H9 (cell line): ENCODE data around the gene CCN5. TPM values are rescaled to one million over a fixed set of nuclear protein-coding genes. Genes with fewer than 3 reads are reported as not detected.

Experiments
- DNase-seq: peaks from one replicate; pipeline ENCODE4 v3.0.0-alpha.2; 2017
- H2AFZ ChIP-seq: one replicate; pipeline ENCODE4 v1.6.1; 2013; ENCODE audit warnings: mild to moderate bottlenecking, low read length, control low read depth, moderate library complexity
- H2AK5ac ChIP-seq: 2 replicates; pipeline ENCODE4 v1.6.1; 2013; ENCODE audit warnings: low read length, control low read depth, mixed read lengths; ENCODE audit not compliant: insufficient read length
- H2BK120ac ChIP-seq: one replicate; pipeline ENCODE4 v1.6.1; 2013; ENCODE audit warnings: low read depth, mild to moderate bottlenecking, low read length, control low read depth, inconsistent platforms; ENCODE audit not compliant: poor library complexity, severe bottlenecking
- H2BK12ac ChIP-seq: 2 replicates; pipeline ENCODE4 v1.6.1; 2013; ENCODE audit warnings: low read length, control low read depth, mixed read lengths, low read depth; ENCODE audit not compliant: insufficient read length
- H2BK15ac ChIP-seq: 2 replicates; pipeline ENCODE4 v1.6.1; 2013; ENCODE audit warnings: low read depth, low read length, control low read depth
- H2BK20ac ChIP-seq: one replicate; pipeline ENCODE4 v1.6.1; 2013; ENCODE audit warnings: low read depth, mild to moderate bottlenecking, low read length, control low read depth, inconsistent platforms; ENCODE audit not compliant: poor library complexity, severe bottlenecking
- H2BK5ac ChIP-seq: 2 replicates; pipeline ENCODE4 v1.6.1; 2013; ENCODE audit warnings: low read length, control low read depth, mixed read lengths; ENCODE audit not compliant: insufficient read length
- H3K14ac ChIP-seq: 2 replicates; pipeline ENCODE4 v1.6.1; 2013; ENCODE audit warnings: low read length, control low read depth; ENCODE audit not compliant: insufficient read depth
- H3K18ac ChIP-seq: 2 replicates; pipeline ENCODE4 v1.6.1; 2013; ENCODE audit warnings: low read depth, mild to moderate bottlenecking, mixed read lengths, low read length, control low read depth; ENCODE audit not compliant: insufficient read length
- H3K23ac ChIP-seq: 2 replicates; pipeline ENCODE4 v1.6.1; 2013; ENCODE audit warnings: low read length, control low read depth, mixed read lengths, low read depth; ENCODE audit not compliant: insufficient read length
- H3K23me2 ChIP-seq: 2 replicates; pipeline ENCODE4 v1.6.1; 2013; ENCODE audit warnings: low read depth, mild to moderate bottlenecking, mixed read lengths, low read length, control low read depth; ENCODE audit not compliant: insufficient read length, poor library complexity, severe bottlenecking
- H3K27ac ChIP-seq: 2 replicates; pipeline ENCODE4 v1.5.1; 2013; ENCODE audit warnings: low read length, control low read depth, mixed read lengths, low read depth; ENCODE audit not compliant: insufficient read length
- H3K27me3 ChIP-seq: 2 replicates; pipeline ENCODE4 v1.6.1; 2013; ENCODE audit warnings: low read length, control low read depth, inconsistent platforms; ENCODE audit not compliant: insufficient read depth
- H3K4ac ChIP-seq: 2 replicates; pipeline ENCODE4 v1.6.1; 2013; ENCODE audit warnings: low read depth, mild to moderate bottlenecking, control low read depth, inconsistent platforms, low read length, moderate library complexity
- H3K4me1 ChIP-seq: 2 replicates; pipeline ENCODE4 v1.6.1; 2013; ENCODE audit warnings: low read length, control low read depth, inconsistent platforms; ENCODE audit not compliant: insufficient read depth
- H3K4me2 ChIP-seq: 2 replicates; pipeline ENCODE4 v1.6.1; 2013; ENCODE audit warnings: low read length, control low read depth, mixed read lengths; ENCODE audit not compliant: insufficient read length, insufficient read depth
- H3K56ac ChIP-seq: 2 replicates; pipeline ENCODE4 v1.6.1; 2013; ENCODE audit warnings: low read depth, mild to moderate bottlenecking, mixed read lengths, low read length, control low read depth; ENCODE audit not compliant: insufficient read length
- H3K79me1 ChIP-seq: 2 replicates; pipeline ENCODE4 v1.6.1; 2013; ENCODE audit warnings: low read depth, mild to moderate bottlenecking, moderate library complexity, low read length, control low read depth, inconsistent platforms; ENCODE audit not compliant: insufficient read depth, poor library complexity, severe bottlenecking
- H3K79me2 ChIP-seq: 2 replicates; pipeline ENCODE4 v1.6.1; 2013; ENCODE audit warnings: low read length, control low read depth, inconsistent platforms; ENCODE audit not compliant: insufficient read depth
- H3K9ac ChIP-seq: 2 replicates; pipeline ENCODE4 v1.6.1; 2013; ENCODE audit warnings: low read length, control low read depth, mixed read lengths; ENCODE audit not compliant: insufficient read length; ENCODE audit errors: extremely low read depth
- H3K9me3 ChIP-seq: one replicate; pipeline ENCODE4 v1.6.1; 2013; ENCODE audit warnings: low read depth, low read length, inconsistent platforms; ENCODE audit not compliant: control insufficient read depth
- H3T11ph ChIP-seq: one replicate; pipeline ENCODE4 v1.6.1; 2013; ENCODE audit warnings: mild to moderate bottlenecking, low read length, control low read depth, inconsistent platforms
- H4K20me1 ChIP-seq: one replicate; pipeline ENCODE4 v1.6.1; 2013; ENCODE audit not compliant: control insufficient read depth, insufficient read length, insufficient read depth
- H4K5ac ChIP-seq: 2 replicates; pipeline ENCODE4 v1.6.1; 2013; ENCODE audit warnings: low read depth, mild to moderate bottlenecking, mixed read lengths, low read length, control low read depth; ENCODE audit not compliant: insufficient read length
- H4K8ac ChIP-seq: replicated peaks from 2 replicates; pipeline ENCODE4 v1.6.1; 2013; ENCODE audit warnings: low read length, control low read depth, mixed read lengths, low read depth; ENCODE audit not compliant: insufficient read length
- H4K91ac ChIP-seq: 2 replicates; pipeline ENCODE4 v1.6.1; 2013; ENCODE audit warnings: low read depth, mild to moderate bottlenecking, moderate library complexity, mixed read lengths, low read length, control low read depth; ENCODE audit not compliant: insufficient read length
- H3K27ac Mint-ChIP-seq, 3 experiments: 2 replicates in 2 of 3; 3 replicates in 1 of 3; pipeline ENCODE4 v1.8.0; 2020 to 2021; ENCODE audit warnings: mixed read lengths in 3 of 3, mild to moderate bottlenecking in 1 of 3, moderate library complexity in 1 of 3
- H3K27me3 Mint-ChIP-seq: 2 replicates; pipeline ENCODE4 v1.8.0; 2021; ENCODE audit warnings: low read depth, mild to moderate bottlenecking, moderate library complexity, mixed read lengths
- H3K36me3 Mint-ChIP-seq, 3 experiments: 2 replicates in 2 of 3; 3 replicates in 1 of 3; pipeline ENCODE4 v1.8.0; 2020 to 2021; ENCODE audit warnings: low read depth in 3 of 3, mixed read lengths in 3 of 3; ENCODE audit not compliant: insufficient read depth in 1 of 3
- H3K4me1 Mint-ChIP-seq, 2 experiments: 2 replicates each; pipeline ENCODE4 v1.8.0; 2020; ENCODE audit warnings: mixed read lengths in 2 of 2
- H3K4me3 Mint-ChIP-seq, 2 experiments: 2 replicates in 1 of 2; 3 replicates in 1 of 2; pipeline ENCODE4 v1.8.0; 2020 to 2021; ENCODE audit warnings: mild to moderate bottlenecking in 2 of 2, mixed read lengths in 2 of 2, moderate library complexity in 1 of 2
- H3K9me3 Mint-ChIP-seq, 2 experiments: 2 replicates in 1 of 2; 3 replicates in 1 of 2; pipeline ENCODE4 v1.8.0; 2020; ENCODE audit warnings: mild to moderate bottlenecking in 2 of 2, mixed read lengths in 2 of 2, moderate library complexity in 1 of 2
- CTCF ChIP-seq: fragments of 200-600 bp; sonication (generic); conservative IDR thresholded peaks from 3 replicates; pipeline ENCODE4 v1.8.0; 2021; ENCODE audit warnings: antibody characterized with exemption, mild to moderate bottlenecking
- total RNA-seq: library from RNA; stranded (reverse); gene quantifications from 2 replicates; pipeline ENCODE4 v1.2.1, GENCODE V29; 2021

CCN5 gene
- total RNA-seq, 1 experiment from 2014 or later: not detected

GRCh38 chr20:44693627-44694026, 21.5 kb upstream of the CCN5 start:
- no peak overlapping the region for H4K8ac ChIP-seq
- no peak overlapping the region for H2BK20ac ChIP-seq
- H3K23me2 ChIP-seq: no peaks in the 10 kb centered on the region
- no peaks in the 10 kb centered on the region for H4K20me1 ChIP-seq
- no peaks in the 10 kb centered on the region for H3K79me1 ChIP-seq
- no peak overlapping the region for H2BK12ac ChIP-seq
- no peak overlapping the region for H3K27ac Mint-ChIP-seq
- peaks cover 4 to 11% of the 10 kb centered on the region in 2 experiments; a peak in 3 of 5 replicates for H3K9me3 Mint-ChIP-seq
- H3K14ac ChIP-seq: no peak overlapping the region
- peaks cover 0 to 7% (median 2%) of the 10 kb centered on the region in 3 experiments; a peak in 4 of 7 replicates for H3K36me3 Mint-ChIP-seq
- no peak overlapping the region for H2BK120ac ChIP-seq
- no peak overlapping the region for H3K4me3 Mint-ChIP-seq
- no peak overlapping the region for H3K9ac ChIP-seq
- H3K4me1 ChIP-seq: no peaks in the 10 kb centered on the region; the same call in 1 of the 2 replicates
- no peak overlapping the region for H3K4me2 ChIP-seq
- H2BK5ac ChIP-seq: no peak overlapping the region
- H2BK15ac ChIP-seq: no peak overlapping the region
- no peaks in the 10 kb centered on the region for H3K27me3 ChIP-seq
- no peak overlapping the region for H4K5ac ChIP-seq
- H3T11ph ChIP-seq: no peak overlapping the region
- H3K23ac ChIP-seq: no peak overlapping the region
- H3K4ac ChIP-seq: no peak overlapping the region
- H2AFZ ChIP-seq: no peak overlapping the region
- no peaks in the 10 kb centered on the region for H3K79me2 ChIP-seq
- H3K27me3 Mint-ChIP-seq: peaks cover 2% of the 10 kb centered on the region
- no peak overlapping the region for H3K27ac ChIP-seq
- H3K56ac ChIP-seq: no peak overlapping the region
- no peaks in the 10 kb centered on the region for H3K9me3 ChIP-seq
- H3K18ac ChIP-seq: no peak overlapping the region
- TF ChIP-seq CTCF: no peak
- H4K91ac ChIP-seq: no peak overlapping the region
- H3K4me1 Mint-ChIP-seq: peaks cover 17% of the 10 kb centered on the region in 2 experiments
- H2AK5ac ChIP-seq: no peak overlapping the region
- no peak for DNase-seq
